OCI-LY3 (cell line): Measurements from ENCODE around the gene BAG3.

Experiments
- H2AFZ ChIP-seq: fragments of 200-600, 300-600 bp; shearing (Covaris generic); 2 replicates; pipeline ENCODE4 v1.6.0; 2014; ENCODE audit warnings: antibody characterized with exemption, low read depth, low read length
- H3K27ac ChIP-seq: fragments of 200-600, 300-600 bp; sonication (generic); 2 replicates; pipeline ENCODE4 v1.5.1; 2014; ENCODE audit warnings: mild to moderate bottlenecking, low read length, moderate library complexity, mixed read lengths
- H3K27me3 ChIP-seq: fragments of 200-600, 300-600 bp; sonication (generic); 2 replicates; pipeline ENCODE4 v1.6.1; 2014; ENCODE audit warnings: low read depth, low read length, mixed read lengths
- H3K36me3 ChIP-seq: fragments of 200-600, 300-600 bp; sonication (generic); replicated peaks from 2 replicates; pipeline ENCODE3; 2014; ENCODE audit warnings: low read depth, low read length, mixed read lengths
- H3K4me1 ChIP-seq: fragments of 300-600, 200-600 bp; sonication (generic); 2 replicates; pipeline ENCODE4 v1.6.1; 2014; ENCODE audit warnings: low read length, mixed read lengths
- H3K4me2 ChIP-seq: fragments of 200-600, 300-600 bp; sonication (generic); 2 replicates; pipeline ENCODE4 v1.6.1; 2014; ENCODE audit warnings: low read length, mixed read lengths
- H3K4me3 ChIP-seq: fragments of 300-600, 200-600 bp; sonication (generic); 2 replicates; pipeline ENCODE4 v1.5.1; 2014; ENCODE audit warnings: antibody characterized with exemption, mild to moderate bottlenecking, low read length, moderate library complexity
- H3K79me2 ChIP-seq: fragments of 300-600, 200-600 bp; shearing (Covaris generic); 2 replicates; pipeline ENCODE4 v1.6.1; 2014; ENCODE audit warnings: mild to moderate bottlenecking, low read length, mixed read lengths
- H3K9ac ChIP-seq: fragments of 300-600, 200-600 bp; shearing (Covaris generic); 2 replicates; pipeline ENCODE4 v1.6.0; 2014; ENCODE audit warnings: mild to moderate bottlenecking, low read length, moderate library complexity
- H3K9me3 ChIP-seq: fragments of 200-600, 300-600 bp; shearing (Covaris generic); 2 replicates; pipeline ENCODE4 v1.6.1; 2014; ENCODE audit warnings: low read length, mixed read lengths; ENCODE audit not compliant: insufficient read depth
- H4K20me1 ChIP-seq: fragments of 200-600, 300-600 bp; sonication (generic); 2 replicates; pipeline ENCODE4 v1.6.1; 2016; ENCODE audit warnings: low read length, mixed read lengths; ENCODE audit not compliant: insufficient read depth
- EZH2phosphoT487 ChIP-seq: fragments of 200-600 bp; shearing (Covaris generic); IDR thresholded peaks from 2 replicates; pipeline ENCODE4 v1.6.1; 2018; ENCODE audit warnings: antibody characterized with exemption, mixed run types, low read depth
- TF ChIP-seq, protein P1 (sequence below): fragments of 200-600, 300-600 bp; sonication (generic); IDR thresholded peaks from 2 replicates; pipeline ENCODE4 v1.5.1; 2014; ENCODE audit warnings: antibody characterized with exemption, low read length, low read depth

The BAG3 gene

DNA sequence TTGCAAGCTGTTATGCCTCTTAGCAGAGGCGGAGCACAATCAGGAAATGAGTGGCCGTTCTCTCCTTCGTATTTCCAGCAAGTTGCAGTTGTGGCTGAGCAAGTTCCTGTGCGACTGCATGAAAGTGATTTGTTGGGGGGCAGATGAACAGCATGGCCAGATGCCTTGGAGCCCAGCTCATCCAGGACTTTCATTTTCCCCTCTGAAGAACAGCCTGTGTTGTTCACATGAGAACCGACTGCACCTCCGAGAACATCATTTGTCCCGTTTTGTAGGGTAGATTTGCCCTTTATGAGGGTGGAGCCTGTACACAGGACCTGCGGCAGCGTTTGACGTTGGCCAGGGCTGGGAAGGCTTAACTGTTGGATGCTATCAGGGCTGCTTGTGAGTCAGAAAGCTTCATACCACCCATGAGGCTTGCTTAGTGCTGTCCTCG, 4.4 kb downstream of the BAG3 start:
- no peak for TF ChIP-seq EZH2phosphoT487
- TF ChIP-seq, protein P1, sequence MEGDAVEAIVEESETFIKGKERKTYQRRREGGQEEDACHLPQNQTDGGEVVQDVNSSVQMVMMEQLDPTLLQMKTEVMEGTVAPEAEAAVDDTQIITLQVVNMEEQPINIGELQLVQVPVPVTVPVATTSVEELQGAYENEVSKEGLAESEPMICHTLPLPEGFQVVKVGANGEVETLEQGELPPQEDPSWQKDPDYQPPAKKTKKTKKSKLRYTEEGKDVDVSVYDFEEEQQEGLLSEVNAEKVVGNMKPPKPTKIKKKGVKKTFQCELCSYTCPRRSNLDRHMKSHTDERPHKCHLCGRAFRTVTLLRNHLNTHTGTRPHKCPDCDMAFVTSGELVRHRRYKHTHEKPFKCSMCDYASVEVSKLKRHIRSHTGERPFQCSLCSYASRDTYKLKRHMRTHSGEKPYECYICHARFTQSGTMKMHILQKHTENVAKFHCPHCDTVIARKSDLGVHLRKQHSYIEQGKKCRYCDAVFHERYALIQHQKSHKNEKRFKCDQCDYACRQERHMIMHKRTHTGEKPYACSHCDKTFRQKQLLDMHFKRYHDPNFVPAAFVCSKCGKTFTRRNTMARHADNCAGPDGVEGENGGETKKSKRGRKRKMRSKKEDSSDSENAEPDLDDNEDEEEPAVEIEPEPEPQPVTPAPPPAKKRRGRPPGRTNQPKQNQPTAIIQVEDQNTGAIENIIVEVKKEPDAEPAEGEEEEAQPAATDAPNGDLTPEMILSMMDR: no peak
- Histone ChIP-seq H2AFZ (no peak overlapping the region), H3K27ac (no peak overlapping the region), H3K4me2 (no peak overlapping the region), H4K20me1 (no peaks in the 10 kb centered on the region), H3K9ac (no peak overlapping the region), H3K27me3 (no peaks in the 10 kb centered on the region), H3K79me2 (no peaks in the 10 kb centered on the region), H3K4me3 (no peak overlapping the region), H3K4me1 (no peaks in the 10 kb centered on the region), H3K9me3 (no peaks in the 10 kb centered on the region), H3K36me3 (no peaks in the 10 kb centered on the region)

DNA sequence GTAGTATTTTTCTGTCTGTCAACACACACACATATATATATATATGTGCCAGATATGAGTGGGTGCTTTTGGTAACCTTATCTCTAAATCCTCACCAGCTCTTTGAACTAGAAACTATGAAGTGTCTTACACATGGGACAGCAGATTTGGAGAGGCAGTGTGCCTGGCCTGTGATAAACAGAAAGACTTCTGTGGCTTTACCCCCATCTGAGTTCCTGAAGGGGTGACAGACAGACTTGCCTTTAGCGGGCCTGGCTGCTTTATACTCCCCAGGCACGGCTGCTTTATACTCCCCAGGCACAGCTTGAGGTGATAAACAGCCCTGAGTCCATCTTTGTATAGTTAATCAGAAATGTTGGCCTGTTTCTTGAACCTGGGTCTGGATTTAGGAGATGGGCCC, 5.6 kb downstream of the BAG3 start:
- H3K9ac ChIP-seq: no peak overlapping the region

GRCh38 chr10:119657725-119658124, 6.5 kb downstream of the BAG3 start:
- no peak overlapping the region for H3K4me3 ChIP-seq
- H2AFZ ChIP-seq: no peak overlapping the region
- H4K20me1 ChIP-seq: no peaks in the 10 kb centered on the region
- TF ChIP-seq, protein P1: no peak
- TF ChIP-seq EZH2phosphoT487: no peak
- no peaks in the 10 kb centered on the region for H3K27me3 ChIP-seq
- H3K4me1 ChIP-seq: no peaks in the 10 kb centered on the region
- no peak overlapping the region for H3K4me2 ChIP-seq
- no peaks in the 10 kb centered on the region for H3K79me2 ChIP-seq
- no peaks in the 10 kb centered on the region for H3K9me3 ChIP-seq
- no peaks in the 10 kb centered on the region for H3K36me3 ChIP-seq
- H3K27ac ChIP-seq: no peak overlapping the region
- H3K9ac ChIP-seq: no peak overlapping the region

More for the DNA sequence above, 5.6 kb downstream of the BAG3 start:
- no peak overlapping the region for H3K4me3 ChIP-seq
- H3K9me3 ChIP-seq: no peaks in the 10 kb centered on the region
- H3K36me3 ChIP-seq: no peaks in the 10 kb centered on the region
- H2AFZ ChIP-seq: no peak overlapping the region
- no peaks in the 10 kb centered on the region for H3K27me3 ChIP-seq
- no peaks in the 10 kb centered on the region for H3K79me2 ChIP-seq
- H4K20me1 ChIP-seq: no peaks in the 10 kb centered on the region
- no peaks in the 10 kb centered on the region for H3K4me1 ChIP-seq
- TF ChIP-seq EZH2phosphoT487: no peak
- TF ChIP-seq, protein P1: no peak
- H3K27ac ChIP-seq: no peak overlapping the region
- H3K4me2 ChIP-seq: no peak overlapping the region

- no peak overlapping the region for H3K9ac ChIP-seq
- H3K79me2 ChIP-seq: no peaks in the 10 kb centered on the region
- H3K4me1 ChIP-seq: peaks cover 2% of the 10 kb centered on the region
- H3K36me3 ChIP-seq: no peaks in the 10 kb centered on the region
- no peaks in the 10 kb centered on the region for H3K9me3 ChIP-seq
- no peaks in the 10 kb centered on the region for H3K27me3 ChIP-seq
- no peak for TF ChIP-seq EZH2phosphoT487
- TF ChIP-seq, protein P1: no peak
- no peak overlapping the region for H3K4me2 ChIP-seq
- H3K4me3 ChIP-seq: no peak overlapping the region
- no peaks in the 10 kb centered on the region for H4K20me1 ChIP-seq
- no peak overlapping the region for H3K27ac ChIP-seq
- H2AFZ ChIP-seq: no peak overlapping the region
These were observed 7.1 kb downstream of the BAG3 start for GRCh38 chr10:119658274-119658673.
